Measurements from ENCODE around the gene PRICKLE4. TPM values are rescaled to one million over a fixed set of nuclear protein-coding genes. Genes with fewer than 3 reads are reported as not detected.

The PRICKLE4 gene
- total RNA-seq, 1 donor from 2014 or later = 2.6 TPM

- Histone ChIP-seq H3K27ac (ENCODE audit: low read depth, low read length) (no peak overlapping the region), H3K9me3 (ENCODE audit: control insufficient read depth in 3 of 3, low read length in 3 of 3) (no peaks in the 10 kb centered on the region), H3K4me3 (ENCODE audit: low read length in 3 of 3) (no peak overlapping the region), H3K9ac (ENCODE audit: low read depth in 1 of 3, low read length in 3 of 3) (no peak overlapping the region), H3K4me1 (ENCODE audit: control insufficient read depth in 3 of 3, insufficient read depth in 3 of 3, low read length in 3 of 3) (peaks cover 4 to 9% (median 5%) of the 10 kb centered on the region in 3 donors), H3K27me3 (ENCODE audit: control insufficient read depth in 3 of 3, insufficient read depth in 3 of 3, low read length in 3 of 3) (no peaks in the 10 kb centered on the region), H3K36me3 (ENCODE audit: control insufficient read depth in 3 of 3, insufficient read depth in 3 of 3, low read length in 3 of 3) (peaks cover 41 to 42% (median 42%) of the 10 kb centered on the region in 3 donors)
Measured at GRCh38 chr6:41771058-41771983, 9.3 kb upstream of the PRICKLE4 start.

GRCh38 chr6:41774841-41775240 is 5.7 kb upstream of the PRICKLE4 start:
- H3K36me3 ChIP-seq (ENCODE audit: control insufficient read depth in 3 of 3, insufficient read depth in 3 of 3, low read length in 3 of 3) = peaks cover 43 to 50% (median 47%) of the 10 kb centered on the region in 3 donors
- no peak overlapping the region for H3K9ac ChIP-seq (ENCODE audit: low read depth in 1 of 3, low read length in 3 of 3)
- no peak overlapping the region for H3K27ac ChIP-seq (ENCODE audit: low read depth, low read length)
- peaks cover 8 to 14% (median 13%) of the 10 kb centered on the region in 3 donors for H3K4me1 ChIP-seq (ENCODE audit: control insufficient read depth in 3 of 3, insufficient read depth in 3 of 3, low read length in 3 of 3)
- no peaks in the 10 kb centered on the region for H3K9me3 ChIP-seq (ENCODE audit: control insufficient read depth in 3 of 3, low read length in 3 of 3)
- no peaks in the 10 kb centered on the region for H3K27me3 ChIP-seq (ENCODE audit: control insufficient read depth in 3 of 3, insufficient read depth in 3 of 3, low read length in 3 of 3)
- H3K4me3 ChIP-seq (ENCODE audit: low read length in 3 of 3) = no peak overlapping the region

GRCh38 chr6:41775293-41775882 is 5.2 kb upstream of the PRICKLE4 start:
- Histone ChIP-seq H3K4me3 (ENCODE audit: low read length in 3 of 3) (no peak overlapping the region), H3K9ac (ENCODE audit: low read depth in 1 of 3, low read length in 3 of 3) (no peak overlapping the region), H3K9me3 (ENCODE audit: control insufficient read depth in 3 of 3, low read length in 3 of 3) (no peaks in the 10 kb centered on the region), H3K36me3 (ENCODE audit: control insufficient read depth in 3 of 3, insufficient read depth in 3 of 3, low read length in 3 of 3) (peaks cover 41 to 47% (median 44%) of the 10 kb centered on the region in 3 donors), H3K4me1 (ENCODE audit: control insufficient read depth in 3 of 3, insufficient read depth in 3 of 3, low read length in 3 of 3) (peaks cover 8 to 14% (median 13%) of the 10 kb centered on the region in 3 donors), H3K27ac (ENCODE audit: low read depth, low read length) (no peak overlapping the region), H3K27me3 (ENCODE audit: control insufficient read depth in 3 of 3, insufficient read depth in 3 of 3, low read length in 3 of 3) (no peaks in the 10 kb centered on the region)

GRCh38 chr6:41777551-41778285 is 2.9 kb upstream of the PRICKLE4 start:
- Histone ChIP-seq H3K27ac (ENCODE audit: low read depth, low read length) (no peak overlapping the region), H3K9ac (ENCODE audit: low read depth in 1 of 3, low read length in 3 of 3) (peak overlapping the region in 1 of 3 donors; percentile 47), H3K27me3 (ENCODE audit: control insufficient read depth in 3 of 3, insufficient read depth in 3 of 3, low read length in 3 of 3) (no peaks in the 10 kb centered on the region), H3K4me3 (ENCODE audit: low read length in 3 of 3) (no peak overlapping the region), H3K36me3 (ENCODE audit: control insufficient read depth in 3 of 3, insufficient read depth in 3 of 3, low read length in 3 of 3) (peaks cover 25 to 32% (median 26%) of the 10 kb centered on the region in 3 donors), H3K4me1 (ENCODE audit: control insufficient read depth in 3 of 3, insufficient read depth in 3 of 3, low read length in 3 of 3) (peaks cover 21 to 24% (median 23%) of the 10 kb centered on the region in 3 donors), H3K9me3 (ENCODE audit: control insufficient read depth in 3 of 3, low read length in 3 of 3) (no peaks in the 10 kb centered on the region)

- Histone ChIP-seq H3K9ac (ENCODE audit: low read depth in 1 of 3, low read length in 3 of 3) (peak overlapping the region; percentile 76 to 81 (median 77)), H3K27me3 (ENCODE audit: control insufficient read depth in 3 of 3, insufficient read depth in 3 of 3, low read length in 3 of 3) (no peaks in the 10 kb centered on the region), H3K4me1 (ENCODE audit: control insufficient read depth in 3 of 3, insufficient read depth in 3 of 3, low read length in 3 of 3) (peaks cover 21 to 24% (median 24%) of the 10 kb centered on the region in 3 donors), H3K4me3 (ENCODE audit: low read length in 3 of 3) (peak overlapping the region; percentile 82 to 87 (median 83)), H3K36me3 (ENCODE audit: control insufficient read depth in 3 of 3, insufficient read depth in 3 of 3, low read length in 3 of 3) (peaks cover 23 to 33% (median 24%) of the 10 kb centered on the region in 3 donors), H3K27ac (ENCODE audit: low read depth, low read length) (no peak overlapping the region), H3K9me3 (ENCODE audit: control insufficient read depth in 3 of 3, low read length in 3 of 3) (no peaks in the 10 kb centered on the region)
Measured at GRCh38 chr6:41778895-41779294, 1.7 kb upstream of the PRICKLE4 start.

GRCh38 chr6:41779336-41779735 is 1.2 kb upstream of the PRICKLE4 start:
- Histone ChIP-seq H3K4me1 (ENCODE audit: control insufficient read depth in 3 of 3, insufficient read depth in 3 of 3, low read length in 3 of 3) (peaks cover 21 to 28% (median 24%) of the 10 kb centered on the region in 3 donors), H3K4me3 (ENCODE audit: low read length in 3 of 3) (peak overlapping the region; percentile 82 to 87 (median 83)), H3K36me3 (ENCODE audit: control insufficient read depth in 3 of 3, insufficient read depth in 3 of 3, low read length in 3 of 3) (peaks cover 20 to 30% (median 20%) of the 10 kb centered on the region in 3 donors), H3K9ac (ENCODE audit: low read depth in 1 of 3, low read length in 3 of 3) (peak overlapping the region; percentile 76 to 81 (median 77)), H3K27me3 (ENCODE audit: control insufficient read depth in 3 of 3, insufficient read depth in 3 of 3, low read length in 3 of 3) (no peaks in the 10 kb centered on the region), H3K27ac (ENCODE audit: low read depth, low read length) (no peak overlapping the region), H3K9me3 (ENCODE audit: control insufficient read depth in 3 of 3, low read length in 3 of 3) (no peaks in the 10 kb centered on the region)

- H3K27me3 ChIP-seq (ENCODE audit: control insufficient read depth in 3 of 3, insufficient read depth in 3 of 3, low read length in 3 of 3) = no peaks in the 10 kb centered on the region
- peaks cover 21 to 35% (median 28%) of the 10 kb centered on the region in 3 donors for H3K4me1 ChIP-seq (ENCODE audit: control insufficient read depth in 3 of 3, insufficient read depth in 3 of 3, low read length in 3 of 3)
- H3K9me3 ChIP-seq (ENCODE audit: control insufficient read depth in 3 of 3, low read length in 3 of 3) = no peaks in the 10 kb centered on the region
- peak within 1 kb of the TSS; percentile 42 for H3K27ac ChIP-seq (ENCODE audit: low read depth, low read length)
- peaks cover 14 to 24% (median 14%) of the 10 kb centered on the region in 3 donors for H3K36me3 ChIP-seq (ENCODE audit: control insufficient read depth in 3 of 3, insufficient read depth in 3 of 3, low read length in 3 of 3)
- H3K9ac ChIP-seq (ENCODE audit: low read depth in 1 of 3, low read length in 3 of 3) = peak within 1 kb of the TSS; percentile 76 to 83 (median 77)
- H3K4me3 ChIP-seq (ENCODE audit: low read length in 3 of 3) = peak within 1 kb of the TSS; percentile 83 to 87 (median 83)
Measured at GRCh38 chr6:41779788-41780550, 613 bp upstream of the PRICKLE4 start, which contains the start of gene FRS3. Gene FRS3 (minus strand): TSS chr6:41779900. CDS start chr6:41776987, 2,913 bp downstream.

- Histone ChIP-seq H3K27me3 (ENCODE audit: control insufficient read depth in 3 of 3, insufficient read depth in 3 of 3, low read length in 3 of 3) (no peaks in the 10 kb centered on the region), H3K9me3 (ENCODE audit: control insufficient read depth in 3 of 3, low read length in 3 of 3) (no peaks in the 10 kb centered on the region), H3K4me1 (ENCODE audit: control insufficient read depth in 3 of 3, insufficient read depth in 3 of 3, low read length in 3 of 3) (peaks cover 34 to 48% (median 35%) of the 10 kb centered on the region in 3 donors), H3K27ac (ENCODE audit: low read depth, low read length) (no peak overlapping the region), H3K4me3 (ENCODE audit: low read length in 3 of 3) (peak overlapping the region; percentile 73 to 81 (median 75)), H3K36me3 (ENCODE audit: control insufficient read depth in 3 of 3, insufficient read depth in 3 of 3, low read length in 3 of 3) (peaks cover 5 to 18% (median 5%) of the 10 kb centered on the region in 3 donors), H3K9ac (ENCODE audit: low read depth in 1 of 3, low read length in 3 of 3) (peak overlapping the region; percentile 70 to 83 (median 71))
Measured at GRCh38 chr6:41781366-41781730, 766 bp downstream of the PRICKLE4 start.
